NCI-H345 treated with DMSO at 0.1 percent for 48 hours (cell line): Measurements from ENCODE around the gene POLR2L.
A peak's percentile ranks its signal among the peaks of the same experiment; 100 is the strongest.

Experiments
- DNase-seq: peaks from one replicate; lab custom pipeline; 2025; ENCODE audit not compliant: unreplicated experiment; lab: John Stamatoyannopoulos, UW

POLR2L gene

DNA sequence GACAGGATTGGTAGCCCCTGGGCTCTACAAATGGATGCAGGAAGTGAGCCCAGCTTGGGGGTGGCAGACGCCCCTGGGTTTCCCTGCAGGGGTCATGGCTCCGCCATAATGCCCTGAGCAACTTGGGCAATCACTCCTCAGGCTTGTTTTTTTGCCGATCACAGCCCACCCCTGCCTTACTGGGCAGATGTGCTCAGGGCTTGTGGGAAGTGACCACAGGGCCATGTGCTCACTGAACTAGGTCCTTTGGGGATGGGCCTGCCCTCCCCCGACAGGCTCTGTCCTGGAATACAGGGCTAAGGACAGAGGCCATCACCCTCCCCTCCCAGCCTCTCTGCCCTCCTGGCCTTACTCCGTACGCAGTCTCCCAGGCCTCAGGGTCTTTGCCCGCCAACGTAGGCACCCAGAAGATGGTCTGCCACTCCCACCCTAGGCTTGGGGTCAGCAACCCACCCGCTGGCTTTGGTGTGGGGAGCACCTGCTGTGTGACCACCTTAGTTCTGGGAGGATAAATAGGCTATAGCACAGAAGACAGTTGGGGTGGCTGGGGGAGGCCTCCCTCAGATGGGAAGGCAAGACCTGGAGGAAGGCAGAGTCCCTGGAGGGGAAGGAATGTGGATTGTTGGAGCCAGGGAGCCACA is 28.8 kb downstream of the POLR2L start:
- no peak for DNase-seq

DNA sequence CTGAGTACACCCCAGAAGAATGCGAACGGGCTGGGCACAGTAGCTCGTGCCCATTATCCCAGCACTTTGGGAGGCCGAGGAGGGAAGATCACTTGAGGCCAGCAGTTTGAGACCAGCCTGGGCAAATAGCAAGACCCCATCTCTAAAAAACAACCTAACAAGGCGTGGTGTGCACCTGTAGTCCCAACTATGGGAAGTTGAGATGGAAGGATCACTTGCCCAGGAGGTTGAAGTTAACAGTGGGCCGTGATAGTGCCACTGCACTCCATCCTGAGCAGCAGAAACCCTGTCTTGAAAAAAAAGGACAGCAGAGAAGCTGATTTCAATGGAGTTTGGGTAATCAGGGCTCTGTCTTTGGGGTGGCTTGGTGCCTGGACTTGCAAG is 29.3 kb downstream of the POLR2L start:
- no peak for DNase-seq

DNA sequence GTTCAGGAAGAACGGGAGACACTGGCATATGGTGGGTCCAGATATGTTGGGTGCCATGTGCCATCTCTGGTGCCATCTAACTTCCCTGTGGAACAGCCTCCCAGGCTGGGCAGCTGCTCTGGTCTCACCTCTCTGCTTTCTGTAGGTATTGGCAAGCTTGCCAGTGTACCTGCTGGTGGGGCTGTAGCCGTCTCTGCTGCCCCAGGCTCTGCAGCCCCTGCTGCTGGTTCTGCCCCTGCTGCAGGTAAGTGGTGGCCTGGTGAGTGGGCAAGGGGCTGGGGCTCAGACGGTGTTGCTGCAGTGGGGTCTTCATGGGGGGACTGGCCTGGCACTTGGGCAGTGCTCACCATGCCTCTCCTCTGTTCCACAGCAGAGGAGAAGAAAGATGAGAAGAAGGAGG is 29.9 kb downstream of the POLR2L start:
- DNase-seq, result no peak

DNA sequence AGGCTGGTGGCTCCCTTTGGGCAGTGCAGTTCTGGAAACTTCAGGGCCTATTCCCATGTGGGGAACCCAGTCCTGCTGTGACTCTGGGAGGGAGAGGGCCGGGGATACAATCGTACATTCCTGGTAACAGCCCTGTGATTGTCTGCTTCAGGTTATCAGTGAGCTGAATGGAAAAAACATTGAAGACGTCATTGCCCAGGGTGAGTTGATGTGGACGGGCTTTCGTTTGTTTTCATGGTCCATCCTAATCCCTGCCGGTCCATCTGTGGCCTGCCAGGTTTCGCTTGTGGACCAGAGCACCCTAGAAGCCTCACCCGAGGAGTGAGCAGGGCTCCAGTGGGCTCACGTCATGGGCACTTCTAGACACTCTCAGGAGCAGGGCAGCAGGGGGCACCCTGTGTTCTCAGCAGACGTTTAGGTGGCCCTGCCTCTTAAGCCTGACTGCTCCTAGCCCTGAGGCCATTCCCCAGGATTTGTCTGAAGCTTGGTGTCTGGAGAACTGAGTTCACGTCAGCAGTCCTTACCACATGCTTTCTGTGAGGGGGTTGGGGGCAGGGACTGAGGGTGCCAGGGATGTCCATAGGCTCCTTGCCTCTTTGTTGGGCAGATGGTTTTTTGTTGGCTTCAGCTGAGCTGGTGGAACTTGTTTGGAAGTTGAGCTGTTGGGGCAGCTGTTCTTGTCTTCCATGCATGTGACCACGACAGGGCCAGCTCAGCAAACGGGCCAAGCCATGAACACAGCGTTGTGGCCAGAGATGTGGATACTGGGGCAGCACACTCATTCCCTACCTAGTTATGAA is 30.7 kb downstream of the POLR2L start:
- no peak for DNase-seq

DNA sequence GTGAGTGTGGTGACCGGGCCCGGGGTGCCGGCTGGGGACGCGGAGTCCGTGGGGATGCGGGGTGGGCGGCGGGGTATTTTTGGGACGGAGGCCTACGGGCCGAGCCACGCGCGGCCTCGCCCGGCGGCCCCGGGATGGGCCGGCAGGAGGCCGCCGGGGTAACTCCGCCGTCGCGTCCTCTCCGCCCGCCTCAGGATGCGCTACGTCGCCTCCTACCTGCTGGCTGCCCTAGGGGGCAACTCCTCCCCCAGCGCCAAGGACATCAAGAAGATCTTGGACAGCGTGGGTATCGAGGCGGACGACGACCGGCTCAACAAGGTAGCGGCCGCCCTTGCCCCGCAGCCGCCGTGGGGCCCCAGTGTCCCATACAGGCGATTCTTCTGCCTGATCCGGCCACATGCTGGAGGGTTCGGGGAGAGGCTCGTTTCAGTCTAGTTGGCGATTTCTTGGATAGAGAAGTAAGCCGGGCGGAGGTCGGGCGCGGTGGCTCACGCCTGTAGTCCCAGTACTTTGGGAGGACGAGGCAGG is 32.2 kb downstream of the POLR2L start:
- DNase-seq, result no peak

DNA sequence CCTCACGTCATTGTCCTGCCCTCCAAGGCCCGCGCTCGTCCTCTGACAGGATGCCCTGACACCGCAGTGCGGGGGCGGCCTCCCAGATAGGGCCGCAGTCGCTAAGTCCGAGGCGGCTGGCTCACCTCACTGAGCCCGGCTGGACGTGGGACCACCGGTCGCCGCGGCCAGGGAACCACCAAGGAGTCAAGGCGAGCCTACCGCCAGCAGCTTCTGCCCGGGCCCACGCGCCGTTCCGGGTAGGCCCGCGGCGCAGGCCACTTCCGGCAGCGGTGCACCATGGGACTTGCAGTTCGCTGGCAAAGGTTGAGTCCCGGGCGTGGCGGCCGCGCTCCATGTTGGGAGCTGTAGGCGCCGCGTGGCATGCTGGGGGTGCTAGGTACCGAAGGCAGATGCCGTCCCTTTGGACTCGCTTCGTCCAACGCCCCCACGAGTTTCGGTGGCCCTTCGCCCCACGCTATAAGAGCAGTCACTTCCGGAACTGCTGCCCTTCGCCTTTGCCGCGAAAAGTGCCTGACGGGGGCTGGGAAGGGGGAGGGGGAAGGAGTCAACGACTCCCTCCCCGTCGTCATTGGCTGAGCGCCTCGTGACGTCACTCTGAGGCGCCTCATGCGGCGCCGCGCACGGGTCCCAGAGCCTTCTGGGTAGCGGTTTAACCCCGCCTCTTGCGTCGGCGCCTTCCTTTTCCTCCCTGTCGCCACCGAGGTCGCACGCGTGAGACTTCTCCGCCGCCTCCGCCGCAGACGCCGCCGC is 32.9 kb downstream of the POLR2L start, which contains the start of gene RPLP2:
TSS of gene RPLP2 (plus strand) at position 681 of the 753 bp plus-strand sequence. CDS start 268 bp downstream, outside the sequence.
- DNase-seq, result peak; percentile 93

DNA sequence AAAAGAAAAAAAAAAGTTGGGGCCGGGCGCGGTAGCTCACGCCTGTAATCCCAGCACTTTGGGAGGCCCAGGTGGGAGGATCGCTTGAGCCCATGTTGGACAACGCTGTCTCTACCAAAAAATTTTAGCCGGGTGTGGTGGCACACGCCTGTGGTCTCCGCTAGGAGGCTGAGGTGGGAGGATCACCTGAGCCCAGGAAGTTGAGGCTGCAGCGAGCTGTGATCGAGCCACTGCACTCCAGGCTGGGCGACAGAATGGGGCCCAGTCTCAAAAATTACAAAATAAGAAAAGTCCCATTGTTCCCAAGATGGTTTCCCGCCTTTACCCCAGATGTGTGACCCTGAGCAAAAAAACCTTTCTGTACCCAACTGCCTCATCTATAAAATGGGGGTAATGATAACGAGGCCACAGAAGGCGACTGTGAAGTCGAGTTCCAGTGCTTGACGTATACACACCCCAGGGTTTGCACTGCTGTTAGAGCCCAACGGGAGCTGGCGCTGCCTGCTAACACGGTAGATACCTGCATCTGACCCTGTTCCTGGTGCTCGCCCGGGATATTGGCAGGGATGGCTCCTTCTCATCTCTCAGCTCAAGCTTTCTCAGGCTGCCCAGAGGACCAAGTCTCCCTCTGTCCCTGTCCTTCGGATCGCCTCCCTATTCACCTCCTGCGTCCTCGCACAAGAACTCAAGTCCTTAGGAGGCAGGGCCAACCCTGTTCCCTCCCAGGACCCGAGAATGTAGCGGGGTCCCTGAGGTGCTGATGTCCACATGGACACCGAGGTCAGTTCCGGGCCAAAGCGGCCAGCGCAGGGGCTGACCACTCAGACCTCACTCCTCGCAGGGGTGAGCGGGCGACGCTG is 33.7 kb downstream of the POLR2L start:
- no peak for DNase-seq

DNA sequence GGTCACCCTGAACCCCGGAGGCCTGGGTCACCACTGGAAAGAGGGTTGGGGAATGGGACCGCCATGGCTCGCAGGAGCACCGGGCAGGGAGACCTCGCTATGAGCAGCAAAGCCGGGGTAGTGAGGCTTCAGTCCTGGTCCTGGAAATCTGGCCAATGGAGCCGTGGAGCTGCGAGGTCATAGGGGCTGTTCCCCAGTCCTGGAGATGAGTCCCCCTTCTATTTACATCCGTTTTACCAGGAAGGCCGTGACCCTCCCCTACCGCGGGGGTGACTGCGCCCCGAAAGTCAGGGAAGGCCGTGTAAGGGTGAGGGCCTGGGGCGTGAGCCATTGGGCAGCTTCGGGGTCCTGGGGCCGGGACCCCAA is 37.7 kb downstream of the POLR2L start:
- no peak for DNase-seq

DNA sequence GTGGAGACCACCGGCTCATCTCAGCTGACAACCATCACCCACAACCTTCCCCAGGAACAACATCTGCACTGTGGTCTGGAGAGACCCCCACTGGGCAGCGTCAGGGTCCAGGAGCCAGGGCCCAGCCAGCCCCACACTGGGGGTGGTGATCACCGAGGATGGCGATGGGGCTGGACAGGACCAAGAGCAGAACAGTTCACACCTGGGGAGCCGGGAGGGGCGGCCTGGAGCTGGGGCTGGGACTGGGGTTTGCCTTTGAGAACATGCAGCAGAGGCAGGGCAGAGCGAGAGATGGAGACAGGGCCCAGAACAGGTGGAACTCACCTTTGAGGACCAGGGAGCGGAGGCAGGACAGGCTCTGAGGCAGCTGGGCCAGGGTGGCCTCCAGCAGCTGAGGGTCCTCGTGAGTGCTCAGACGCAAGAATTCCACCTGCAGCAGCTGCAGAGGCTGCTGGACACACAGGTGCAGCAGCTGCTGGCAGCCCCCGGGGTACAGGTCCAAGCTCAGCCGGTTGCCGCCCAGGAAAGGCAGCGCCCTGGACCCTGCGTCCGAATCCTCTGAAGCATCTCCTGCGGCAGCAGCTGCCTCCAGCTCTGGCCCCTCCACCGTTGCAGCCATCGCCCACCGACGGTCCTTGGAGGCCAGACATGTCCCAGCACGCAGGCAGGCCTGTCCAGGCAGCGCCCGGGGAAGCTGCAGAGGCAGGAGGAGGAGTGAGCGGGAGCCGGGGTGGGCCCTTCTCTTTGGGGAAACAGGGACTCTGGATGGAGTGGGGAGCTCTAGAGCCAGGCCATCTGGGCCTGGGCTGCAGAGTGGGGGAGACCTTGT is 38.3 kb downstream of the POLR2L start:
- peak; percentile 39 for DNase-seq

DNA sequence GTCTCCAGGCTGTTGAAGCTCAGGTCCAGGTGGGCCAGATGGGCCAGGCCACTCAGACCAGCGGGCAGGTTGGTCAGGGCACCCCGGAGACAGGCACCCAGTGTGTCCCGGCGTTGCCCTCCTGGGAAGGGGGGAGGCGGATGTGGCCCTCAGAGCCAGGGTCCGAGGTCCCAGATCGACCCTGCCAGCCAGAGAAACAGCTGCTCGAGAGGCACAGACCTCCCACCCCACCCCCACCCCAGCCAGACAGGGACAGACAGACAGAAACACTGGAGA is 38.9 kb downstream of the POLR2L start:
- DNase-seq, result no peak

DNA sequence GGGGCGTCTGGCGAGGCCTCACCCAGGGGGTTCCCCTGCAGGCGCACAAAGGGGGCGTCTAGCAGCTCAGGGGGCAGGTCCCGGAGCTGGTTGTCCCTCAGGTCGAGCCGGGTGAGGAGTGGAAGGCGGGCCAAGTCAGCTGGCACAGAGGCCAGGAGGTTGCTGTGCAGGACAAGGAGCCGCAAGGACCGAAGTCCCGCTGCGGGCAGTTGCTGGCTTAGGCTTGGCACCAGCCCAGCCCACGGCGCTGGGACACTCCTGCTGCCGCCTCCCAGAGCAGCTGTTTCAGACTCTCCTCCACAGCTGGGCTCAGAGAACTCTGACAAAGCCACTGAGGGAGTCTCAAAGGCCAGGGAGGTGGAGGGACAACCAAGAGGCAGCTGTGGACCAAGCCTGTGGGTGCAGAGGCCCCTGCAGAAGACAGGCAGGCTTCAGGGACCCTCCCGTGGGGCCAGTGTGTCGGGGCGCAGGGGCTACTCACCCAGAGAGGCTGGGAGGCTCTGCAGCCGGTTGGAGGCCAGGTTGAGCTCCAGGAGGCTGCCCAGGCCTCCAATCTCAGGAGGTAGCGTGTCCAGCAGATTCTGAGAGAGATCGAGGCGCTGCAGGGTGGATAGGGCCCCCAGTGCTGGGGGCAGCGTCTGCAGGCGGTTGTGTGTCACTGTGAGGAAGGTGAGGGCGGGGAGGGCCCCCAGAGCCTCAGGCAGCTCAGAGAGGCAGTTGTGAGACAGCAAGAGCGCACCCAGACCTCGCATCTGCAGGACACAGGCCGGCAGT is 39.4 kb downstream of the POLR2L start:
- no peak for DNase-seq

DNA sequence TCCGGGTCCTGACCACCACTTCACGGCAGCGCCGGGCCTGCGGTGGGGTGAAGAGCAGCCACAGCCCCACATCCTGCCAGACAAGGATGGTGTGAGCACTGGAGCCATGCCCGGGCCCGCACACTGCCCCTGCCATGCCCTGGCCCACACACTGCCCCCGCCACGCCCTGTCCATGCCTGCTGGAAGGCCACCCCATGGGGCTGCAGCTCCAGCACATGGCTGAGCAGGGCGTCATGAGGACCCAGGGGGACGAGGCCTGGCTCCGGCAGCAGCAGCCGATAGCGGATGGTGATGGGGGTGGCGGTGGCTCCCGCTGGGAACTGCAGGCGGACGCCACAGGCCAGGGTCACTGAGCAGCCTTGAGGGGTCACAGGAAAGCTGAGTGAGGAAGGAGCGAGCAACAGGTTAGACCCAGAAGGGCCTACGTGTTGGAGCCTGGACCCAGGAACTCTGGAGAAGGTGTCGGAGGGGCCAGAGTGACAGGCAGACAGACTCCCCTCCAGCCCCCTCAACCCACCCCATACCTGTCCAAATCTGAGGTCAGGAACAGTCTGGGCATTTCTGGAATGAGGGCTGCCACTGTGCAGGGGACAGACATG is 40.2 kb downstream of the POLR2L start:
- DNase-seq, result no peak

DNA sequence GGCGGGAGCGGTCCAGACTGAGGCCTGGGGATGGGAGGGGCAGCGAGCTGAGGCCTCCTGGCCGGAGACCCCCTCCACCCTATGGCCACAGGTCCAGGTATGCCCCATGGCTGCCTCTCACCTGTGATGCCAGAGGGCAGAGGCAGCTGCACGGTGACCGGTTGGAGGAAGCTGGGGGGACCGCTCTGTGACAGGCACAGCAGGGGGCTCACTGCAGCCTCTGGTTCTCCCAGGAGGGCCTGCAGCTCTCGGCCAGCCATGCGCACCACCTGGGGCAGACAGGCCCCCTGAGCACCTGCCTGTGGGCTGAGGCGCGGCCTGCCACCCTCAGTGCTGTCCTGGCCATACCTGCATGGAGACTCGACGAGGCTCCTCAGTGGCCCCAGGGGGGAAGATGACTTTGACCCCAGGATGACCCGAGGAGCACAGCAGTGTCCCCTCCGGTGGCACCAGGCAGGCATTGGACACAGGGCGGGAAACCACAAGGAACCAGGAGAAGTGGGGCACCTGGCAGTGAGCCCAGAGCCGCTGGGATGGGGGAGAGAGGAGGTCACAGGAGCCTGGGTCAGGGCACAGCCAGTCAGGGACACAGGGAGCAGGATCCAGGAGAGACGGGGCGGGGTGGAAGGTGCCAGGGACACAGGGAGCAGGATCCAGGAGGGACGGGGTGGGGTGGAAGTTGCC is 41.1 kb downstream of the POLR2L start:
- DNase-seq, result no peak

DNA sequence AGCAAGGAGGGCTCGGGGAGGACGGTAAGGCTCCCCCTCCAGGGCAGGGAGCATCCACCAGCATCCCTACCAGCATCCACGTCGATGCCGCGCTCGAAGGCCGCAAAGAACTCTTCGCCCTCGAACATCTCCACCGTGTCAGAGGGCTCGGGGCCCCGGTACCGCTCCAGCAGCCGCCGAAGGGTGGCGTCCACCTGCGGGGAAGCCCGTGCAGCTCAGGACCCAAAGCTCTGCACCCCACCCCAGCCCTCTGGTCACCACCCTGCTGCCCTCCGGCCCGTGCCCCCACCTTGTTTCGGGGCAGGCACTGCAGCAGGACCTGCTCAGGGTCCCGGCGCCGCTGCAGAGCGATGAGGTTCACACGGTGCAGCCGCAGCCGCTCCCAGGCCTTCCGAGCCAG is 41.9 kb downstream of the POLR2L start:
- no peak for DNase-seq

DNA sequence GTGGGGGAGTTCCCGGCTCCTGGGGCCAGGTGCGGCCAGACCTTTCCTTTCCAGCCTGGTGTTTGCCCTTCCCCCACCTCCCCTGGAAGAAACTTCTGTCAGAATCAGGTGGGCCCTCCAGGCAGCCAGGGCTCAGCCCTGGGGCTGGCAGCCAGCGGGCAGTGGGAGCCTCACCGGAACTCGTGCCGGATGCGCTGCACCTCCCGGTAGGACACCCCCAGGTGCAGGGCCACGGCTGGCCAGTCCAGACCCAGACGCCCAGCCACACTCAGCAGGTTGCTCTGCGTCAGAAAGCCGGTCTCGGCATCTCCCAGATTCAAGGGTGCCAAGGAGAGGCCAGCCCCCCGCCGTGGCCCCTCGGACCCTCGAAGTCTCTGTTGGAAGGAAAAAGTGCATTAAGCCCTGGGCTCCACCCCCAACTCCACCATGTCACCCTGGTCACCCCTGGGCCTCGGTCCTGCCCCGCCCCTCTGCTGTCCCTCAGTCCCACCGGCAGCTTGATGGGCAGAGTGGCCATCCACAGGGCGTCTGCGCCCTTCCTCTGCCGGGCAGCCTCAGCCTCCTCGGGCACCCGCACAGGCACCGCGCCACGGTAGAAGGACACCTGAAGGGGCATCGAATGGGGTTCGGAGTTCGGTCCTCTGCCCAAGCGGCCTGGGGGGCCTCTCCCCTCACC is 42.5 kb downstream of the POLR2L start:
- DNase-seq, result no peak

DNA sequence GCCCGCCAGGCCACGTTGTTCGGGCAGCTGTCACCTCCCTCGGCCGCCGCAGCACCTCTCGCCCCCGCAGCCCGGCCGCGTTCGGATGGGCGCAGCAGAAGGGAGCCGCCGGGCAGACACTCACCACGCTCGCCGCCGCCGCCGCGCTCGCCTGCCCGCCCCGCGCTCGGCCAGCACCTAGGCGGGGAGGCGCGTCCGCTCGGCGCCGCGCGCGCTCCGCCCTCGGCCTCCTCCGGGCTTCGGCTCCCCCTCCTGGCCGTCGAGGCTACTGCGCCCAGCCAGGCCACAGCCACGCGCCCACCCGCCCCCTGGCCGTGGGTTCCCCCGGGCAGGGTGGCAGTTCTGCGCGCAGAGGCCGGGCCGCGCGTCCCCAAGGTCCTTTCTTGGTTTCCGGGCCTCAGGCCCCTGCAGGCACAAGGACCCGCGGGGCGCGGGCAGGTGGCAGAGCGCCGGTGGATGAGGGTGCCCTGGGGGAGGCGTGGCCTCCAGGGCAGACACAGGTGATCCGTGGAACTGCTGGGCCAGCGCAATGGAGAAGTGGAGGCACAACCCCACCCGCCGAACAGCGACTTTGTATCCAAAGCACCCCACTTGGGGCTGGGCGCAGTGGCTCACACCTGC is 44.1 kb downstream of the POLR2L start, which contains the start of gene SLC25A22:
TSS of gene SLC25A22 (minus strand) at position 189 of the 621 bp plus-strand sequence. CDS start 3,275 bp downstream, outside the sequence.
- DNase-seq, result peak; percentile 70
